Retinal pigment epithelial cell (primary cell): ENCODE measurements around the gene KIAA0232.
A peak's percentile ranks its signal among the peaks of the same experiment; 100 is the strongest.
"Not testable (repeated sequence)": the region's sequence is repeated elsewhere in the genome, so short reads cannot be mapped to it uniquely, and the experiment has no call there.

Experiments
- DNase-seq: peaks from one replicate; pipeline ENCODE4 v3.0.0-alpha.2; 2010; ENCODE audit warnings: low read depth
- H3K4me3 ChIP-seq: 2 replicates; pipeline ENCODE4 v1.5.1; 2011; ENCODE audit warnings: mild to moderate bottlenecking, low read length, control low read depth, moderate library complexity
- CTCF ChIP-seq: conservative IDR thresholded peaks from 2 replicates; pipeline ENCODE4 v1.5.1; 2011; ENCODE audit warnings: low read depth, low read length, control low read depth, inconsistent platforms

KIAA0232 gene

GRCh38 chr4:6783111-6783981 is 819 bp downstream of the KIAA0232 start:
- peak overlapping the region; percentile 82 for H3K4me3 ChIP-seq
- no peak for TF ChIP-seq CTCF
- peak; percentile 46 for DNase-seq

GRCh38 chr4:6785572-6785925 is 3.0 kb downstream of the KIAA0232 start:
- TF ChIP-seq CTCF = no peak
- H3K4me3 ChIP-seq = no peak overlapping the region
- DNase-seq = no peak

- no peak for DNase-seq
- TF ChIP-seq CTCF = no peak
- H3K4me3 ChIP-seq = no peak overlapping the region
Observed at GRCh38 chr4:6788123-6788522, 5.6 kb downstream of the KIAA0232 start.

- DNase-seq, H3K4me3 ChIP-seq: not testable (repeated sequence)
Observed at GRCh38 chr4:6791245-6791644, 8.7 kb downstream of the KIAA0232 start.

- DNase-seq, H3K4me3 ChIP-seq: not testable (repeated sequence)
Observed at GRCh38 chr4:6791796-6792195, 9.3 kb downstream of the KIAA0232 start.

- no peak for TF ChIP-seq CTCF
- no peak overlapping the region for H3K4me3 ChIP-seq
- no peak for DNase-seq
Observed at GRCh38 chr4:6794189-6794588, 11.7 kb downstream of the KIAA0232 start.

- no peak for TF ChIP-seq CTCF
- no peak for DNase-seq
- H3K4me3 ChIP-seq = no peak overlapping the region
Observed at GRCh38 chr4:6795821-6796220, 13.3 kb downstream of the KIAA0232 start.

GRCh38 chr4:6797368-6797767 is 14.8 kb downstream of the KIAA0232 start:
- DNase-seq, H3K4me3 ChIP-seq: not testable (repeated sequence)

GRCh38 chr4:6799091-6799490 is 16.6 kb downstream of the KIAA0232 start:
- TF ChIP-seq CTCF = no peak
- no peak for DNase-seq
- H3K4me3 ChIP-seq = no peak overlapping the region
